Kidney tubule cell (primary cell): ENCODE measurements around the gene DNPEP.
"Not testable (repeated sequence)": the region's sequence is repeated elsewhere in the genome, so short reads cannot be mapped to it uniquely, and the experiment has no call there.

Experiments used
- DNase-seq: peaks from one replicate; pipeline ENCODE4 v3.0.0-alpha.2; 2018; ENCODE audit warnings: low spot score

DNPEP gene

DNA sequence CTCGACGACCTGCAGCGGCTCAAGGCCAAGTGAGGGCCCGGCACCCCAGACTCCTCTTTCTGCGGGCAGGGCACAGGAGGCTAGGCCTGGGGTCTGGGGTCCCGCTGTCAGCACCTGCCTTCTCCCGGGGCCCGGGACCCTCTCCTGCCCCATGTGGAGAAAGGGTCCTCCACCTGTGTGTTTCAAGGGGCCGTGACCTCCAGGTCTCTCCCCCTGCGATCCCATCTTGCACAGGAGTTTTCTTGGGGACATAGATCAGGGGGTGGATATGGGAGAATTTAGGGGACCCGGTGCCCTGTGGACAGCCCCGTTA lies 31.3 kb upstream of the DNPEP start:
- no peak for DNase-seq

- DNase-seq = no peak
These were observed 30.7 kb upstream of the DNPEP start, which contains the start of gene DES for GRCh38 chr2:219418155-219419011. TSS of gene DES (plus strand) at chr2:219418377. CDS start at chr2:219418463, 86 bp downstream.

DNA sequence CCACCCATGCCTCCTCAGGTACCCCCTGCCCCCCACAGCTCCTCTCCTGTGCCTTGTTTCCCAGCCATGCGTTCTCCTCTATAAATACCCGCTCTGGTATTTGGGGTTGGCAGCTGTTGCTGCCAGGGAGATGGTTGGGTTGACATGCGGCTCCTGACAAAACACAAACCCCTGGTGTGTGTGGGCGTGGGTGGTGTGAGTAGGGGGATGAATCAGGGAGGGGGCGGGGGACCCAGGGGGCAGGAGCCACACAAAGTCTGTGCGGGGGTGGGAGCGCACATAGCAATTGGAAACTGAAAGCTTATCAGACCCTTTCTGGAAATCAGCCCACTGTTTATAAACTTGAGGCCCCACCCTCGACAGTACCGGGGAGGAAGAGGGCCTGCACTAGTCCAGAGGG lies 29.7 kb upstream of the DNPEP start:
- DNase-seq = no peak

- no peak for DNase-seq
These were observed 29.2 kb upstream of the DNPEP start for GRCh38 chr2:219416938-219417337.

- no peak for DNase-seq
These were observed 28.5 kb upstream of the DNPEP start for GRCh38 chr2:219416235-219416602.

DNA sequence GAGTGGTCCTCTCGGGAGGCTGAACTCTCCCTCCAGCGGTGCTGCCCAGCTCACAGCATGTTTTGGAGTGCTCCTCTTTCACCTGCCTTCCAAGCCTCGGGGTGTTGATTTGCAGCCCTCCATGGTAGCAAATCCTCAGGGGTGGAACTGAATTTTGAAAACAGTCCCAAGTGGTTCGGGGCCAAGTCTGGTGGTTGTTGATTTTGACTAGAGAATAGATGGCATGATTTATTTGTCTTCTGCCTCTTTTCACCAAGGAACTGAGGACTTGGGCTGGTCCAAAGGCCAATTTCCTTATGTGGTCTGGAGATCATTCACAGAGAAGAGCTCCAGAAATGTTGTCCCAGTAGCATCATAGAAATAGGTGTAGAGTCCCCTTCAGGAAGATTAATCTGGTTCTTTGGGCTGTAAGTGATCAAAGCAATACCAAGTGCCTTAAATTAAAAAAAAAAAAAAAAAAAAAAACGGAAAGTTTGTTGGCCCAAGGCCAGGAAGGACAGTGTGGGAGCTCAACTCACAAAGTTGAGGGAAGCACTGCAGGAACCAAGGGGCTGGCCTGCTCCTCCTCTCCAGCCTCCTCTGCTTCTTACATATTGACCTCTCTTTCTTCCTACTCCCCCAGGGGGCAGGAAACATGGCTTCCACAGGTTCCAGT lies 28.0 kb upstream of the DNPEP start:
- no peak for DNase-seq

- no peak for DNase-seq
These were observed 27.1 kb upstream of the DNPEP start for GRCh38 chr2:219414857-219415256.

DNA sequence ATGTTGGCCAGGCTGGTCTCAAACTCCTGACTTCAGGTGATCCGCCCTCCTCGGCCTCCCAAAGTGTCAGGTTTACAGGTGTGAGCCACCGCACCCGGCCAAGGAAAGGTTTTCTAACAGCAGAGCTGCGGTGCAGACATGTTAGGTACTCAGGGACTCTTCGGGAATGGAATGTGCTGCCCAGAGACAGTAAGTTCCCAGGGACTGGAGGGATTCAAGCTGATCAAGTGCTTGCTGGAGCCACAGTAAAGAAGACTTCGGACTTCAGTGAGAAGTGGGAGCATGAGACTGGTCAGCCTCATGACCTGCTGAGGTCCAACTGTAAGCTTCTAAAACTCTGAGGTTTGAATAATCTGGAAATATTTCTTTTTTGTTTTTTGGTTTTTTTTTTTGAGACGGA lies 22.7 kb upstream of the DNPEP start:
- DNase-seq = no peak

GRCh38 chr2:219409619-219410018 lies 21.9 kb upstream of the DNPEP start:
- DNase-seq = no peak

DNA sequence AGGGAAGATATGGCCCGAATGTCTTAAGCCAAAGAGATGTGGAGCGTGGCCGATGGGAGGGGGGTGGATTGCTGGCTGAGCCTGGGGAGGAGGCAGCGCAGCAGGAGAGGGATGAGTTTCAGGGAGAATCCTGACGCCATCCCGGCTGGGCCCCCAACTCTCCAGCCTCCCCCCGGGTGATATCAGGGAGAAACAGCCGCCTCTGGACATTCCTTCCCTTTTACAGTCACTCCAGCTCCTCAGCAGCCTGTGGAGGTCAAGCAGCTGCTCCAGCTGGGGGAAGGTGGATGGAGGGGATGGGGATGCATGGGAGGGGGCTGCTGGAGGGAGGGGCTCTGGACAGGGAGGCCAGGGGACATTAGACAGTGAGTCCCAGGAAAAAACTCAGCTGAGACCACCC lies 20.9 kb upstream of the DNPEP start:
- DNase-seq = no peak

- DNase-seq = no peak
These were observed 20.5 kb upstream of the DNPEP start for GRCh38 chr2:219408204-219408603.

- not testable (repeated sequence) for DNase-seq
These were observed 19.6 kb upstream of the DNPEP start for GRCh38 chr2:219407343-219407742.

- DNase-seq = peak; percentile 90
These were observed 19.1 kb upstream of the DNPEP start for GRCh38 chr2:219406861-219407230.

- no peak for DNase-seq
These were observed 18.5 kb upstream of the DNPEP start for GRCh38 chr2:219405958-219406860.

DNA sequence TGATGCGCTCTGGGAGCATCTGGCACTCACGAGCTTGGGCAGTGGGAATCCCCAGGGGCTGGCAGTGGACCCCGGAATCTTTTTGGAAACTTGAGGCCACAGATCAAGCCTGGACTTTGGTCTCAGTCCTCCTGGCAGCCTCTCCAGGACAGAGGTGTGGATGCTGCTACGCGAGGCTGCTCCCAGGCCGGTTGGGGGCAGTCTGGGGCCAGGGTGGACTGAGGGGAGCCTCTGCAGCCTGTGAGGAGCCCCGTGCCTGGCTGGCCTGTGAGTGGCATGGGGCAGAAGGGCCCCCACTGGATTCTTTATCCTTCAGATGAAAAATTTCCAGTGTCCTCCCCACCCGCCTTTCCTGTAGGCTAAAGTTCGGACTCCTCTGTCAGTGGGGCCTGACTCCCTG lies 17.7 kb upstream of the DNPEP start:
- DNase-seq = no peak

DNA sequence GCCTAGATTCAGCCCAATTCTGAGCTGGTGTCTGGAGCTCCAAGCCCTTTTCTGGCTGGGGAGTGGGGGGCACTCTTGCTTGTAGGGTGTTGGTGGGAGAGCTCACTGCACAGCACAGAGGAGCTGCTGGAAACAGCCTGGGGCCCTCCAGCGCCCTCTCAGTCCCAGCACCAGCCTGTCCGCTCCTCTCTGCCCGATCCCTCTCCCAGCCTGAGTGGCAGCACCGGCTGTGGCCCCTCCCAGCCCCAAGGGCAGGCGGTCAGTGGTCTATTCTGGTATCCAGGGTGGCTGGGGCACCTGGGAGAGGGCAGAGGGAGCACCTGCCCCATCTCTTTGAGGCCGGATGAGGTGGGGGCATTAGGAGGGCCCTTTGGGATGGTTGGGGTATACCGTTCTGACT lies 17.2 kb upstream of the DNPEP start:
- DNase-seq = no peak

DNA sequence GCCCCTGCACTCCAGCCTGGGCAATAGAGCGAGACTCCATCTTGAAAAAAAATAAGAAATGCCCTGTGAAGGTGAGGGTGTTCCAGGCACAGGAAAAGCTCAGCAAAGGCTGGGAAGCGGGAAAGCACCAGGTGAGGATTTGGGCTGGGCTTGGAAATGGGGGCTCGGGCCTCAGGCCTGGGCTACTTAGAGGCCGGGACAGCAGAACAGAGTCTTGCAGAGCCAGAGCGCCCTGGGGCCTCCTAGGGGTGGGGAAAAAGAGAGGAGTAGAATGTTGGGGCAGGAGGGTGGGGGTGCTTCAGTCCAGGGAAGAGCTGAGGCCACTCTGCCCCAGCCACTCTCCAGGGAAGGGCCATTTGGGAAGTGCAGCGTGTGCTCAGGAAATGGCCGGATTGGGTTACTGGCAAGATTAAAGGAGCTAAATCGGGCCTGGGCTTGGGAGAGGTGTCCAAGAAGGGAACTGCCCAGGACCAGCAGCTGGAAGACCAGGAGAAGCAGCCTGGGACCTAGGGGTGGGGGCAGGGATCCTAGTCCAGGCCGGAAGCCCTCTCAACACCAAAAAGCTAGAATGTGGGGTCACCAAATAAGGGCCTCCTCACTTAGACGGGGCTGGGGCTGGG lies 16.7 kb upstream of the DNPEP start:
- DNase-seq = no peak

DNA sequence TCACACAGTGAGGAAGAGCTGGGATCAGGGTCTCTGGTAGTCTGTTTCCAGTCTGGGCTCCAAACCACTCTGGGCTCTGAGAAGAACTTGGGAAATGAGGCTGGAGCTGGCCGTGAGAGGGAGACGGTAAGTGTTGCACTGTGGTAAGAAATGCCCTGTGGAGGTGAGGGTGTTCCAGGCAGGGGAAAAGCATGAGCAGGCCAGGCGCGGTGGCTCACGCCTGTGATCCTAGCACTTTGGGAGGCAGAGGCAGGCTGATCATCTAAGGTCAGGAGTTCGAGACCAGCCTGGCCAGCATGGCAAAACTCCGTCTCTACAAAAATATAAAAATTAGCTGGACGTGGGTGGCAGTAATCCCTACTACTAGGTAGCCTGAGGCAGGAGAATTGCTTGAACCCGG lies 16.1 kb upstream of the DNPEP start:
- DNase-seq = no peak

DNA sequence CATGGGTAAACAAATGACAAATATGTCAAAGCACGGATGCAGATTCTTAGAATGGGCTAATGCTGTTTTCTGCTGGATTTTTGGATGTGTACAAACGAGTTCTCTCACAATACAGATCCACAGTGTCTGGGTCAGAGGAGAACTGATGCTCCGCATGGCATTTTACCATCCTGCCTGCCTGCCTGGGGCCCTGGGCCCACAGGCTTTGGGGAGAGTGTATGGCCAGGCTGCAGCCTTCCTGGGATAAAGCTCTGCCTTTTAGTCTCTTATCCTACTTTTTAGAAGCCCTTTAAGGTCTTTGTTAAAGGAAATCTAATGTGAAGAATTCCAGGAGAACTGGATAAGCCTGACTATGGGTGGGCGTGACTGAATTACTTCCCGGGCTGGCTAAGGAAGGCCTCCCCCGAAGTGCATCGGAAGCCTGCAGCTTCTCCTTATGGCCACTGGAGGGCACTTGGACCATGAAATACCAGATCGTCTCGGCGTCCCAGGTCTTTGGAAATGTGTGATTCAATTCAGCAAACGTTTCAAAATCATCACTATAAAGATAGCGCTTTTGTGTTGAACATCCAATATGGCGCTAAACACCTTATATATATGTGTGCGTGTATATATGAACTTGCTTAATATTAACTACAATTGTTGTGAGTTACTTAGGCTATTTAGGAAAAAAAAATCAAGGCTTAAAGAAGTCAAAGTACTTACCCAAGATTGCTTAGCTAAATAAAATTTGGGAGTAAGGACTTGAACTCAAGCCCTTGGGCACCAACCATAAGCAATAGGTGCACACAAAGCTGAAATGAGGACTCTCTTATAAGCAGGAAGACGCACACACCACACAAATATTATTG lies 15.2 kb upstream of the DNPEP start:
- peak; percentile 81 for DNase-seq

DNA sequence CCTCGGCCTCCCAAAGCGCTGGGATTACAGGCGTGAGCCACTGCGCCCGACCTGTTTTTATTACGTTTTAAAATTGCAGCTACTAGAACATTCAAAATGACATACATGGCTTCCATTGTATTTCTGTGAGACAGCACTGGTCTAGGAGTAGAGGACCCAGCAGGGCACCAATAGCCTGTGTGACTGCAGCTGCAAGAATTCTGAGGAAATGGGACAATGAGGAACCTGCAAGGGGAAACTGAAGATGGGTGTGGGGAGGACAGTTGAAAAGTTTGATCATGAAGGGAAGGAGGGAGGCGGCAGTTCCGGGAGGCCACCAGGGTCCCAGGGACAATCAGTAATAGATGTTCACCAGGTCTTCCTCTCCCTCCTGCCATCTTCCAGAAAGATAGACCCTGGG lies 13.9 kb upstream of the DNPEP start:
- no peak for DNase-seq

DNA sequence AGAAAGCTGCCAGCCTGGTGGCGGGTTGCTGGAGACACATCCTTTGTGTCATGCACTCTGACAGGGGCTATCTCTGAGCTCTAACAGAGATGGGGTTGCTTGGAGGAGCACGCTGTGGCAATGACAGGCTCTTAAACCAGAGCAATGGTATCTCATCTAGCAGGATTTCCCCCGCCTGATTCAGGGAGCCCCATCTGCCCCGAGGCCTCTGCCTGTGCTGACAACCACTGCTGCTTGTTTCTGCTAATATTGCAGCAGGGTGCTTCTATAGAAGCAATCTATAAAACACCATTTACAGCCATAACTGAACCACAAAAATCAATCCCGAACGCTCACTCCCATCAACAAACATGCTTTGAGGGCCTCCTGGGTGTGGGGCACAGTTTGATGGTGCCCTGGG lies 12.8 kb upstream of the DNPEP start:
- DNase-seq = no peak
